DMS 273 (cell line): ENCODE data around the gene JPH2.
"Not testable (repeated sequence)": the region's sequence is repeated elsewhere in the genome, so short reads cannot be mapped to it uniquely, and the experiment has no call there.

Experiments used
- DNase-seq: peaks from one replicate; lab custom pipeline; 2025; ENCODE audit not compliant: unreplicated experiment; lab: John Stamatoyannopoulos, UW

The JPH2 gene

DNA sequence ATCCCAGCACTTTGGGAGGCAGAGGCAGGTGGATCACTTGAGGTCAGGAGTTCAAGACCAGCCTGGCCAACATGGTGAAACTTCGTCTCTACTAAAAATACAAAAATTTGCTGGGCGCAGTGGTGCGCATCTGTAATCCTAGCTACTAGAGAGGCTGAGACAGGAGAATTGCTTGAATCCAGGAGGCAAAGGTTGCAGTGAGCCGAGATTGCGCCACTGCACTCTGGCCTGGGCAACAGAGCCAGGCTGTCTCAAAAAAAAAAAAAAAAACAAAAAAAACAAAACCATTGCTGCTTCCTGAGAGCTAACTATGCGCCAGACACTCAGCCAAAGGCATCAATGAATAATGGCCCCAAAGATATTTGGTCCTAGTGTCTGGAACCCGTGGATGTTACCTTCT, 57.7 kb downstream of the JPH2 start:
- not testable (repeated sequence) for DNase-seq

DNA sequence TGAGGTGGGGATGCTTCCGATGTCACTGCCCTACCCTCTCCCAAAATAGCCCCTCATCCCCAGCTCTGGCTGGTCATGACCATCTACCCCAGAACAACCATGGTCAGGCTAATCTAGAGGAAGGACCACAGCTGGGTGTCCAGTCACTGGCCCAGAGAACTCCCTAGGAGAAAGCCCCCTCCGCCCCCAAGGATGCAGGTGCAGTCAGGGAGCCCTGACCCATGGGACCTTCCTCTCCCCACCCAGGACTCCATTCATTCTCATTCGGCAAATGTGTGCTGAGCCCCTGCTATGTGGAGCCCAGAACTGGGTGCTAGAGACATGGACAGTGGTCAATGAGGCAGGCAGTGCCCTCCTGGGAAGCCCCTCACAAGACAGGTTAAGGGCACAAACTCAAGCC, 60.5 kb downstream of the JPH2 start:
- DNase-seq = no peak

- DNase-seq = no peak
Observed at GRCh38 chr20:44125332-44126127, 61.5 kb downstream of the JPH2 start.

DNA sequence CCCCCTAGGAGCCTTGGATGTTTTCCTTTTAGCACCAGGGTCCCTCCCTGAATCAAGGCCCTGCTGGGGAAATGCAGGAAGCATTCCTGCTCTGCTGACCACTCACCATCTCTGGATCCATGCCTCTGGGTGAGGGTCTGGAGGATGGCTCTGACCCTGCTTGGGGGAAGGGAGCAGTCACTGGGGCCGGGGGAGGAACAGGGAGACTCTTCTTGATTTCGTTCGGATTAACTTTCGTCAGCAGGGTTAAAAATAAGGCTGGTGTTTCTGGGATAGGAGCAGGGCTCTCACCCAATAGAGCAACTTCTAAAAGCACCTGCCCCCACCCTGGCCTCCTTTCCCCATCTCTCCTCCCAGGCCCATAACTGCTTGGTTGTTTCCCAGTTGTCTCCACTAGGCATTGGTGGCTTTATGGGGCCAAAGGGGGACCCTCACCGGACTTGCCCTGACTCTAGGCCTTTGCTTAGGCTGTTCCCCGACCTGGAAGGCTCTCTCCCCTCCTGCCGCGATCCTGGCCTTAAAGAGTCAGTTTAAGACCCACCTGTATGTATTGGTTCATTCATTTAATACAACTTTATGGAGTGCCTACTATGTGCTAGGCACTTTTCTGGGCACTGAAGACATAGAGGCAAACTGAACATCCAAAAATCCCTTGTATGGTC, 63.0 kb downstream of the JPH2 start:
- DNase-seq = no peak

DNA sequence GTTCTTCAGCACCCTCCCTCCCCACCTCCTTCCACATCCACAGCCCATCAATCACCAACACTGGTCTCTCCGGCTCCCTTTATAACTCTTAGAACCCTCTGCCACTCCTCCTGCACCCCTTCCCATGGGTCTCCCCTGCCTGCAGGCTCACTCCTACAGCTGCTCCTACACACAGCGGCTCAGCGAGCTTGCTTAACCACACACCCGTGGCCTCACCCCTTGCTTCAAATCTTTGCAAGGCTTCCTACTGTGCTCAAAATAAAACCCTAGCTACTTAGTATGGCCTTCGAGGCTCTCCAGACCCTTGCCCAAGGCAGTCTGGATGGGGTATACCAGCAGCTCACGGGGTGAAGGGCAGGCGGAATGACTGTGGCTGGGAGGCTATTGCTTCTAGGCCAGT, 63.7 kb downstream of the JPH2 start:
- DNase-seq = no peak

DNA sequence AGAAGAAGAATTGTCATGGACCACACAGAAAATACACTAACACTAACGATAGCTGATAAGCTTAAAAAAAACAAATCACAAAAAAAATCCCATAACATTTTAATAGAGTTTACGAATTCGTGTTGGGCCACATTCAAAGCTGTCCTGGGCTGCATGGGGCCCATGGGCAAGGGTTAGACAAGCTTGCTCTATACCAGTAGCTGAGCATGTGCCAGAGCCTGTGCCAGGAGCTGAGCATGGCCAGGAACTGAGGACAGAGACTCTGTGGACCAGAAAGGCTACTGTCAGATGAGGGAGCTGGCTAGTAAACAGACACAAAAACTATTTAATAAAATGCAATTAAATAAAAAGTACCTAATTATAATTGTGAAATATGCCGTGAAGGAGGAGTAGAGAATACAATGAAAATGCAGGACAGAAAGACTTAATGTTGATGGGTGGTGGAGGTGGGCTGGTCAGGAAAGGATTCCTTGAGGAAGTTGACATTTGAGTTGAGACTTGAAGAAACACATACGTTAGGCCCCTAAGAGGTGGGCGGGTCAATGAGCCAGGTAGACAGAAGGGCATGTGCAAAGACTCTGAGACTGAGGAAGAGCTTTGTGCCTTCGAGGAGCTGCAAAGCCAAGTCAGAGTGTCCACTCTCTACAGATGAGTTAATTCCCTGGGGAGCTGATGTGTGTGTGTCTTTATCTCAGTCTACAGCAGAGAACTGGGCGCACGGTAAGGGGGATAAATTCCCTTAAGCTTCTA, 66.1 kb downstream of the JPH2 start:
- DNase-seq = no peak

GRCh38 chr20:44118185-44119033, 68.6 kb downstream of the JPH2 start:
- no peak for DNase-seq

DNA sequence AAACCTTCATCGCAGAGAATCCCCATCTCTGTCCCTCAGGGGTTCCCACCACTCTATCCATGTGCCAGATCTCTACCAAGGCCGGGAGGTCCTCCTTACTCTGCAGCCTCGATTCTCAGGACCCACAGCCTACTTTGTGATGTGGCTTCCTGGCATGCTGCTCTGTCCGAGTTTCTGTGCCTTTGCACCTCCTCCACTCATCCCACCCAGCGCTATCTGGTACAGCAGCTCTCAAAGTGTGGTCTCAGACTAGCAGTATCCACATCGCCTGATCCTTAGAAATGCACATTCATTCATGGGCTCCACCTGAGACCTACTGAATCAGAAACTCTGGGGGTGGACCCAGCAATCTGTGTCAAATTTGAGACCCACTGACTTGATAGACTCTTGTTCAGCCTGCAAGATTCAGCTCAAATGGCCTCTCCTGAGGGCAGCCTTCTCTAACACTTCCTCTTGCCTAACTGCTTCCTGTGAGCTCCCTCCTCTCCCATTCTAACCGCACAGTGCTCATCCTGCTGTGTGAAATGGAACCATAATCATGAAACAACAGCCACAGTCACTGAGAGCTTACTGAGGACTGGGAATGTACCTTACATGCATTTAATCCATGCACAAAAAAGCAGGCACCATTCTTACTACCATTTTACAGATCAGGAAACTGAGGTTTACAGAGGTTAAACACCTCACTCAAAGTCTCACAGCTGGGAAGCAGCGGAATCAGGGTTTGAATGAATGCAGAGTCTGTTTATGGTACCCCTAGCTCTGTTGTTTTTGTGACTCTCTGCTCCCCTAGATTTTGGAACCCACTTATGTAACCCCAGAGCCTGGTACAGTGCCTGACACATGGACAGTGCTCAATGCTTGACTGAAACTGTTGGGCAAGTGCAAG, 69.4 kb downstream of the JPH2 start:
- DNase-seq = no peak

GRCh38 chr20:44115762-44116644, 71.0 kb downstream of the JPH2 start:
- no peak for DNase-seq

DNA sequence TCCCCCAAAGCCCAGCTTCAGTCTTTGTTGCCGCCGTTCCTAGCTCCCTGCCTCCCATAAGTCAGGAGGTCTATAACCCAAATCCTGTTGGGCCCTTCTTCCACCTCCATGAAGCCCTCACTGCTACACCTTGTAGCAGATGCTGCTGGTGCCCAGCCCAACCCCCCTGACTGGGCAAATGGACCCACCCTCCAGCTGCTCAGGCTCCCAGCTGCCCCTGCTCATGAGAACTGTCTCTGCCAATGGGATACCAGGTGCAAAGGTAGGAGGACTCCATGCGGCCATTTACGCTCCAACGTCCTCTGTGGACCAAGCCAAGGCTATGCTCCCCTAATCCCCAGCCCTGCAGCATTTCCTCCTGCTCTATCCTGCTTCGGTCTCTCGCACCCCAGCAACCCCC, 71.8 kb downstream of the JPH2 start:
- DNase-seq = no peak

GRCh38 chr20:44113618-44114376, 73.2 kb downstream of the JPH2 start:
- no peak for DNase-seq

DNA sequence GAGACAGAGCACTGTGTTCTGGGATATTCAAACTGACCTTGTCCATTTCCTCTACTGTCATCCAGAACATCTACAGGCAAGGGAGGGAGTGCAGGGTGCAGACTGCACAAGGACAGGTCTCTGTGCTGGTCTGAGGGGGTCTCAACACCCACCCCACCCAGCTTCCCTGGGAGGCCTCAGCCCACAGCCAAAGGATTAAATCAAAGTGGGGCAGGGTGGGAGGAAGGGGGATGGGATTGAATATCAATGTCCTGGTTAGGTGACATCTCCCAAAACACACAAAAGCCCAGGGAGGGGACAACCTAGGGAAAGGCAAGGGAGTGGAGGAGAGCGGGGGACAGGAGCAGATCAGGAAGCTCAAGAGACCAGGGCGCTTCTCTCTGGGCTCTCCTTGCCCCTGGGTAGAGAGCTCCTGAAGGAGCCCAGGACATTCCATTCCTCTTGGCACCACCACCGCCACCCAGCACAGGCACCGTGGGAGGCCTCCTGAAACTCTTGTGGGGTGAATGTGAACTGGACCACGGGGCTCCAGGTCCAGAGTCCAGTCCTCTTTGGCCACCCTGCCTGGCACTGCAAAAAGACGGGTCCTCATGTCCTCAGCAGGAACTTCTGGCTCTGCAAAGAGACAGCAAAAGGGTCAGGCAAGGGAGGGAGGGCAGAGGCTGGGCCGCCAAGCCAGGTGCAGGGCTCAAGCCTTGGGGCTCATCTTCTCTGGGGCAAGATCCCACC, 73.9 kb downstream of the JPH2 start:
- no peak for DNase-seq

- no peak for DNase-seq
Observed at GRCh38 chr20:44112456-44112855, 74.5 kb downstream of the JPH2 start.

DNA sequence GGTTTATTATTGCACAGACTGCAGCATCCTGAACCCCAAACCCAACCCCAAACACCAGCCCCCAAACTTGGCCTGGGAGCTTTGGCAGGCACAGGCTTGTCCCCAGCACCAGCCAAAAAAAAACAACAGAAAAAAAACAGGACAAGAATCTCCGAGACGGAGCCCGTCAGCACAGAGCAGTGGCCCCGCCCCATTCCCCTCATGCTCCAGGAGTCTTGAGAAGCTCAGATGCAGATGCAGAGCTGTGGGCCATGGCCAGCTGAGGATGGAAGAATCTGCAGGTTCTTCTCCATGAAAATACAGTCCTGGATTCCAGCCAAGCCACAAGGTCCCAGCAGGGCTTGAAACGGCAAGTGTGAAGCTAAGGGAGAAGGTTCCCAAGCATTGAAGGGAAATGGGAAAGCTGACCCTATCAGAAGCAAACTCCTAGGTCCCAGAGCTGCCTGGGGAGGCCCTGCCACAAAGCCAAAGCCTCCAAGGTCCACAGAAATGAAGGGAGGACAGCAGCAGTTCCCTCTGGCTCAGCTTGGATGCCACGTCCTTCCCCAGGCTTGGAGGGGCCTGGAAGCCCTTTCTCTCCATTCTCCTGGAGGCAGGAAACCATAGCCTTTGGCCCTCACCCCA, 75.2 kb downstream of the JPH2 start:
- DNase-seq = peak; percentile 47

DNA sequence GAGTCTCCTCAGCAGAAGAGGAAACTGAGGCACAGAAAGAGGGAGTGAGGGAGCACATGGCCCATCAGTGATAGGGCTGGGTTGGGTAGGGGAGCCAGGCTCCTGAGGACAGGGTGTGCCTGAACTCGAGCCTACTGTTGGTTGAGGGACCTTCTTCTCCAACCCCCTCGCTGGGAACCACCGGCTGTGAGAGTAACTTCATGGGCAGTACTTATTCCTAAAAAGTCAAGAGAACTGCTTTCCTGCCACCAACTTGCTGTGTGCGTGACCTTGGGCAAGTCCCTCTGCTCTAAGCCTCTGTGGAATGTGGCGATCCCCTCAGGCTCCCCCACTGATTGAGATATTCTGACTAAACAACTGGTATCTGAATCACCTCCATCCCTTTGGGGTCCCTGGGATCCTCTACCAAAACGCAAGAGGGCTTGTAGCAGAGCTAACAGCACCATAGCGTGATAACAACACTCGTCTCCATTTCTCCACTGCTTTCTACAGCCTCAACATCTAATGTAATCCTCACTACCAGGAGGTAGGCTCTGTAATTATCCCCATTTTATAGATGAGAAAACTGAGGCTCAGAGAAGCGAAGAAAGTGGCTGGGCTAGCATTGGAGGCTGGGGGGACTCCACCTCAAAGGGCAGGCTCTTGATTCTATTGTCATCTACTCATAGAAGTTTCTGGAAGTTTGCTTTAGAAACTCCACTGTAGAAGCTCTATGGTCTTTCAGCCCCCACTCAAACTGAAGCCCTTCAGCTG, 76.0 kb downstream of the JPH2 start:
- no peak for DNase-seq

- DNase-seq = no peak
Observed at GRCh38 chr20:44109951-44110361, 77.0 kb downstream of the JPH2 start.

DNA sequence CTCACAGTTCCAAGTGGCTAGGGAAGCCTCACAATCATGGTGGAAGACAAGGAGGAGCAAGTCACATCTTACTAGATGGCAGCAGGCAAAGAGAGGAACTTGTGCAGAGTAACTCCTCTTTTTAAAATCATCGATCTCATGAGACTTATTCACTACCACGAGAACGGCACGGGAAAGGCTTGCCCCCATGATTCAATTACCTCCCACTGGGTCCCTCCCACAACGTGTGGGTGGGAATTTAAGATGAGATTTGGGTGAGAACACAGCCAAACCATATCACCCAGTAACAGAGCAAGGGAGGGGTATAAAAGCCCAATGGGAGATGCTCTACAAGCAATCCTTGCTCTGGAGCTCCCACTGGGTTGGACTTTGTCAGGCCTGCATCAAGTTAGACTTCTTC, 80.4 kb downstream of the JPH2 start:
- DNase-seq = no peak
